ENCODE results near the gene ONECUT3.
"Not testable (repeated sequence)": the region's sequence is repeated elsewhere in the genome, so short reads cannot be mapped to it uniquely, and the experiment has no call there.

Gene ONECUT3

GRCh38 chr19:1796395-1797142, 43.3 kb downstream of the ONECUT3 start:
- Histone ChIP-seq H2AFZ (ENCODE audit: low read length) (no peak overlapping the region), H3K9me3 (ENCODE audit: insufficient read depth, low read depth, low read length) (no peaks in the 10 kb centered on the region), H3K4me2 (ENCODE audit: low read depth, low read length, poor library complexity, severe bottlenecking) (no peak overlapping the region), H3K9ac (ENCODE audit: low read depth, low read length, poor library complexity, severe bottlenecking) (no peak overlapping the region), H3F3A (ENCODE audit: low read depth) (no peaks in the 10 kb centered on the region), H4K20me1 (ENCODE audit: insufficient read depth, low read length, poor library complexity, severe bottlenecking) (no peaks in the 10 kb centered on the region), H3K9me2 (replicated peaks; ENCODE audit: low read depth, low read length) (no peaks in the 10 kb centered on the region), H3K79me2 (ENCODE audit: insufficient read depth, low read length) (no peaks in the 10 kb centered on the region), H3K36me3 (ENCODE audit: insufficient read depth, low read length) (peaks cover 7% of the 10 kb centered on the region; the same call in 1 of the 2 replicates), H3K4me1 (ENCODE audit: insufficient read depth, low read length, poor library complexity, severe bottlenecking) (peaks cover 8% of the 10 kb centered on the region), H3K27me3 (ENCODE audit: insufficient read depth, low read length, poor library complexity, severe bottlenecking) (no peaks in the 10 kb centered on the region), H3K4me3 (ENCODE audit: low read length, poor library complexity, severe bottlenecking) (no peak overlapping the region)
- TF ChIP-seq CTCF (conservative IDR thresholded peaks at IDR 0.05; ENCODE audit: low read length), result no peak
- TF ChIP-seq EZH2phosphoT487 (IDR thresholded peaks at IDR 0.05; ENCODE audit: borderline replicate concordance), result no peak

- not testable (repeated sequence) for H3K36me3 ChIP-seq (ENCODE audit: insufficient read depth, low read length); H3K9me2 ChIP-seq (replicated peaks; ENCODE audit: low read depth, low read length); H3K9me3 ChIP-seq (ENCODE audit: insufficient read depth, low read depth, low read length); H3K79me2 ChIP-seq (ENCODE audit: insufficient read depth, low read length); H3K27me3 ChIP-seq (ENCODE audit: insufficient read depth, low read length, poor library complexity, severe bottlenecking); H3K4me2 ChIP-seq (ENCODE audit: low read depth, low read length, poor library complexity, severe bottlenecking); H3K9ac ChIP-seq (ENCODE audit: low read depth, low read length, poor library complexity, severe bottlenecking); H4K20me1 ChIP-seq (ENCODE audit: insufficient read depth, low read length, poor library complexity, severe bottlenecking); H3K4me1 ChIP-seq (ENCODE audit: insufficient read depth, low read length, poor library complexity, severe bottlenecking); H3K4me3 ChIP-seq (ENCODE audit: low read length, poor library complexity, severe bottlenecking); H3F3A ChIP-seq (ENCODE audit: low read depth); H2AFZ ChIP-seq (ENCODE audit: low read length)
Observed at GRCh38 chr19:1797313-1797712, 44.0 kb downstream of the ONECUT3 start.

- H3K9me2 ChIP-seq (replicated peaks; ENCODE audit: low read depth, low read length), result no peaks in the 10 kb centered on the region
- H3K36me3 ChIP-seq (ENCODE audit: insufficient read depth, low read length), result peaks cover 10% of the 10 kb centered on the region; the same call in 1 of the 2 replicates
- H3K4me2 ChIP-seq (ENCODE audit: low read depth, low read length, poor library complexity, severe bottlenecking), result no peak overlapping the region
- H3K79me2 ChIP-seq (ENCODE audit: insufficient read depth, low read length), result no peaks in the 10 kb centered on the region
- no peaks in the 10 kb centered on the region for H3K27me3 ChIP-seq (ENCODE audit: insufficient read depth, low read length, poor library complexity, severe bottlenecking)
- no peak overlapping the region for H3K4me3 ChIP-seq (ENCODE audit: low read length, poor library complexity, severe bottlenecking)
- H3F3A ChIP-seq (ENCODE audit: low read depth), result no peaks in the 10 kb centered on the region
- H4K20me1 ChIP-seq (ENCODE audit: insufficient read depth, low read length, poor library complexity, severe bottlenecking), result no peaks in the 10 kb centered on the region
- H3K9ac ChIP-seq (ENCODE audit: low read depth, low read length, poor library complexity, severe bottlenecking), result no peak overlapping the region
- no peak overlapping the region for H2AFZ ChIP-seq (ENCODE audit: low read length)
- H3K4me1 ChIP-seq (ENCODE audit: insufficient read depth, low read length, poor library complexity, severe bottlenecking), result no peaks in the 10 kb centered on the region
- TF ChIP-seq EZH2phosphoT487 (IDR thresholded peaks at IDR 0.05; ENCODE audit: borderline replicate concordance) (no peak), CTCF (conservative IDR thresholded peaks at IDR 0.05; ENCODE audit: low read length) (no peak)
- H3K9me3 ChIP-seq (ENCODE audit: insufficient read depth, low read depth, low read length), result no peaks in the 10 kb centered on the region
Observed at GRCh38 chr19:1799695-1800342, 46.5 kb downstream of the ONECUT3 start.

All from Loucy (cell line).